CD8-positive, alpha-beta memory T cell (primary cell): ENCODE data around the gene DGKD. TPM values are rescaled to one million over a fixed set of nuclear protein-coding genes. Genes with fewer than 3 reads are reported as not detected.

Experiments
- CTCF ChIA-PET: fragments of 350-600 bp; sonication (Branson Sonifier 250); formaldehyde crosslinking; loops from one replicate; lab custom pipeline; 2021; ENCODE audit warnings: antibody characterized with exemption; lab: Charles Lee
- POLR2A ChIA-PET: fragments of 350-600 bp; sonication (Branson Sonifier 250); formaldehyde crosslinking; loops from one replicate; lab custom pipeline; 2021; ENCODE audit warnings: antibody characterized with exemption; lab: Charles Lee
- DNase-seq, 5 donors: peaks; one replicate each; pipeline versions ENCODE4 v3.0.0 to v3.0.0-alpha.2; 2020 to 2022; ENCODE audit warnings: mixed read lengths in 1 of 5
- H3K27ac ChIP-seq: one replicate; pipeline ENCODE4 v1.7.0; 2013; ENCODE audit warnings: low read depth, mild to moderate bottlenecking, low read length, moderate library complexity
- H3K27me3 ChIP-seq: 2 replicates; pipeline ENCODE4 v1.7.0; 2013; ENCODE audit warnings: low read length, mild to moderate bottlenecking; ENCODE audit not compliant: insufficient read depth, poor library complexity, severe bottlenecking
- H3K36me3 ChIP-seq: 2 replicates; pipeline ENCODE4 v1.7.0; 2013; ENCODE audit warnings: mild to moderate bottlenecking, low read length, moderate library complexity; ENCODE audit not compliant: insufficient read depth
- H3K4me1 ChIP-seq: 2 replicates; pipeline ENCODE4 v1.7.0; 2013; ENCODE audit warnings: mild to moderate bottlenecking, low read length, moderate library complexity; ENCODE audit not compliant: insufficient read depth
- H3K4me3 ChIP-seq: 2 replicates; pipeline ENCODE4 v1.7.0; 2013; ENCODE audit warnings: mild to moderate bottlenecking, low read length
- H3K9me3 ChIP-seq: 2 replicates; pipeline ENCODE4 v1.7.0; 2013; ENCODE audit warnings: mild to moderate bottlenecking, low read length
- H3K27ac Mint-ChIP-seq, 8 donors: one replicate each; pipeline ENCODE4 v1.8.0; 2020 to 2021; ENCODE audit warnings: mixed read lengths in 8 of 8, mild to moderate bottlenecking in 6 of 8, inconsistent platforms in 3 of 8, moderate library complexity in 3 of 8
- H3K27me3 Mint-ChIP-seq, 2 donors: one replicate each; pipeline ENCODE4 v1.8.0; 2020 to 2021; ENCODE audit warnings: mixed read lengths in 2 of 2, mild to moderate bottlenecking in 1 of 2, moderate library complexity in 1 of 2
- H3K36me3 Mint-ChIP-seq, 3 donors: one replicate each; pipeline ENCODE4 v1.8.0; 2020 to 2021; ENCODE audit warnings: mixed read lengths in 3 of 3, inconsistent platforms in 1 of 3, mild to moderate bottlenecking in 1 of 3
- H3K4me1 Mint-ChIP-seq, 3 donors: one replicate each; pipeline ENCODE4 v1.8.0; 2020 to 2021; ENCODE audit warnings: mixed read lengths in 3 of 3, inconsistent platforms in 1 of 3, mild to moderate bottlenecking in 1 of 3
- H3K4me3 Mint-ChIP-seq, 7 donors: one replicate each; pipeline ENCODE4 v1.8.0; 2020 to 2021; ENCODE audit warnings: mixed read lengths in 7 of 7, mild to moderate bottlenecking in 6 of 7, moderate library complexity in 4 of 7, inconsistent platforms in 2 of 7
- H3K9me3 Mint-ChIP-seq, 5 donors: one replicate each; pipeline ENCODE4 v1.8.0; 2020 to 2022; ENCODE audit warnings: mixed read lengths in 5 of 5, mild to moderate bottlenecking in 3 of 5, moderate library complexity in 2 of 5, inconsistent platforms in 1 of 5
- polyA plus RNA-seq: library from polyadenylated mRNA; unstranded; fragments of 300-500 nt; fragmentation: Illumina TruSeq; gene quantifications from one replicate; pipeline ENCODE4 v1.2.3, GENCODE V29; 2021
- total RNA-seq, 2 experiments: library from RNA; stranded (reverse); gene quantifications; one replicate each; pipeline ENCODE4 v1.2.3, GENCODE V29; 2021

The DGKD gene
- total and polyA plus RNA-seq, 3 experiments from 2014 or later, result 32.6 to 61.9 (median 54.2) TPM

GRCh38 chr2:233418052-233418760 lies 63.9 kb downstream of the DGKD start:
- H3K4me1 ChIP-seq, result peaks cover 97% of the 10 kb centered on the region
- POLR2A ChIA-PET, result interaction anchor here (0.7 to 1.9 kb wide), 5 partner anchors 8 to 1903 kb away, joined by 3 to 15 read pairs (median 5); no protein-coding TSS in a partner anchor
- no peaks in the 10 kb centered on the region for H3K9me3 ChIP-seq
- Mint-ChIP-seq H3K27ac (peak overlapping the region; percentile 67 to 98 (median 92)), H3K4me3 (peak overlapping the region; percentile 87 to 93 (median 88)), H3K4me1 (peaks cover 88 to 100% (median 96%) of the 10 kb centered on the region in 3 donors), H3K9me3 (no peaks in the 10 kb centered on the region), H3K27me3 (no peaks in the 10 kb centered on the region), H3K36me3 (peaks cover 5 to 22% (median 9%) of the 10 kb centered on the region in 3 donors)
- peak overlapping the region; percentile 73 for H3K4me3 ChIP-seq
- DNase-seq, result no peak
- CTCF ChIA-PET, result interaction anchor here (1.0 to 12.5 kb wide), 6 partner anchors 15 to 87 kb away, joined by 3 to 151 read pairs (median 3); no protein-coding TSS in a partner anchor
- no peaks in the 10 kb centered on the region for H3K27me3 ChIP-seq
- H3K36me3 ChIP-seq, result no peaks in the 10 kb centered on the region
- no peak overlapping the region for H3K27ac ChIP-seq

- Histone ChIP-seq H3K27me3 (no peaks in the 10 kb centered on the region), H3K4me3 (peak overlapping the region; percentile 73), H3K4me1 (peaks cover 97% of the 10 kb centered on the region), H3K9me3 (no peaks in the 10 kb centered on the region), H3K36me3 (no peaks in the 10 kb centered on the region), H3K27ac (no peak overlapping the region)
- DNase-seq, result peak; percentile 13 to 74 (median 44)
- H3K4me1 Mint-ChIP-seq, result peaks cover 87 to 100% (median 96%) of the 10 kb centered on the region in 3 donors
- H3K27ac Mint-ChIP-seq, result peak overlapping the region; percentile 67 to 98 (median 93)
- ChIA-PET CTCF (interaction anchor here (1.0 to 12.5 kb wide), 8 partner anchors 9 to 87 kb away, joined by 3 to 151 read pairs (median 4); no protein-coding TSS in a partner anchor), POLR2A (interaction anchor here (0.7 to 1.9 kb wide), 7 partner anchors 9 to 1904 kb away, joined by 3 to 15 read pairs (median 4); no protein-coding TSS in a partner anchor)
- H3K27me3 Mint-ChIP-seq, result no peaks in the 10 kb centered on the region
- no peaks in the 10 kb centered on the region for H3K9me3 Mint-ChIP-seq
- peak overlapping the region; percentile 87 to 93 (median 88) for H3K4me3 Mint-ChIP-seq
- peaks cover 3 to 20% (median 9%) of the 10 kb centered on the region in 3 donors for H3K36me3 Mint-ChIP-seq
Observed at GRCh38 chr2:233418761-233419546, 64.7 kb downstream of the DGKD start.

- peak in 4 of 5 donors; percentile 38 to 74 (median 56) for DNase-seq
- POLR2A ChIA-PET, result interaction anchor here (0.7 to 1.9 kb wide), 5 partner anchors 10 to 153 kb away, joined by 3 to 15 read pairs (median 4); no protein-coding TSS in a partner anchor
Observed at GRCh38 chr2:233419602-233420391, 65.5 kb downstream of the DGKD start.

GRCh38 chr2:233421091-233421816 lies 67.0 kb downstream of the DGKD start:
- H3K36me3 Mint-ChIP-seq, result peaks cover 0 to 19% (median 2%) of the 10 kb centered on the region in 3 donors
- CTCF ChIA-PET, result interaction anchor here (0.7 to 12.5 kb wide), 6 partner anchors 11 to 154 kb away, joined by 4 to 151 read pairs (median 6); no protein-coding TSS in a partner anchor
- DNase-seq, result no peak
- Histone ChIP-seq H3K9me3 (no peaks in the 10 kb centered on the region), H3K27me3 (no peaks in the 10 kb centered on the region), H3K27ac (no peak overlapping the region), H3K36me3 (no peaks in the 10 kb centered on the region), H3K4me3 (peak overlapping the region; percentile 22), H3K4me1 (peaks cover 82% of the 10 kb centered on the region)
- peaks cover 85 to 97% (median 92%) of the 10 kb centered on the region in 3 donors for H3K4me1 Mint-ChIP-seq
- H3K4me3 Mint-ChIP-seq, result peak overlapping the region; percentile 87 to 93 (median 88)
- POLR2A ChIA-PET, result interaction anchor here (1.0 to 1.5 kb wide), 5 partner anchors 11 to 154 kb away, joined by 3 to 8 read pairs (median 4); no protein-coding TSS in a partner anchor
- H3K27me3 Mint-ChIP-seq, result no peaks in the 10 kb centered on the region
- H3K9me3 Mint-ChIP-seq, result no peaks in the 10 kb centered on the region
- H3K27ac Mint-ChIP-seq, result peak overlapping the region; percentile 82 to 96 (median 94)

More at GRCh38 chr2:233419602-233420391, 65.5 kb downstream of the DGKD start:
- peaks cover 87 to 100% (median 96%) of the 10 kb centered on the region in 3 donors for H3K4me1 Mint-ChIP-seq
- H3K27ac Mint-ChIP-seq, result peak overlapping the region; percentile 67 to 98 (median 93)
- H3K9me3 Mint-ChIP-seq, result no peaks in the 10 kb centered on the region
- Histone ChIP-seq H3K36me3 (no peaks in the 10 kb centered on the region), H3K27me3 (no peaks in the 10 kb centered on the region), H3K4me1 (peaks cover 97% of the 10 kb centered on the region), H3K4me3 (peak overlapping the region; percentile 73), H3K27ac (no peak overlapping the region), H3K9me3 (no peaks in the 10 kb centered on the region)
- peak overlapping the region; percentile 87 to 93 (median 88) for H3K4me3 Mint-ChIP-seq
- peaks cover 3 to 22% (median 7%) of the 10 kb centered on the region in 3 donors for H3K36me3 Mint-ChIP-seq
- H3K27me3 Mint-ChIP-seq, result no peaks in the 10 kb centered on the region
- CTCF ChIA-PET, result interaction anchor here (0.6 to 12.5 kb wide), 9 partner anchors 10 to 117 kb away, joined by 3 to 151 read pairs (median 4); no protein-coding TSS in a partner anchor

GRCh38 chr2:233422050-233422639 lies 67.9 kb downstream of the DGKD start:
- Mint-ChIP-seq H3K36me3 (peaks cover 0 to 22% (median 6%) of the 10 kb centered on the region in 3 donors), H3K4me1 (peaks cover 90 to 97% (median 96%) of the 10 kb centered on the region in 3 donors)
- POLR2A ChIA-PET, result interaction anchor here (1.0 to 1.5 kb wide), 5 partner anchors 12 to 155 kb away, joined by 3 to 8 read pairs (median 4); no protein-coding TSS in a partner anchor

More at GRCh38 chr2:233422050-233422639, 67.9 kb downstream of the DGKD start:
- Mint-ChIP-seq H3K4me3 (peak overlapping the region; percentile 87 to 93 (median 88)), H3K27ac (peak overlapping the region; percentile 82 to 96 (median 94)), H3K9me3 (no peaks in the 10 kb centered on the region), H3K27me3 (no peaks in the 10 kb centered on the region)
- H3K4me1 ChIP-seq, result peaks cover 82% of the 10 kb centered on the region
- no peaks in the 10 kb centered on the region for H3K36me3 ChIP-seq
- H3K27me3 ChIP-seq, result no peaks in the 10 kb centered on the region
- no peak overlapping the region for H3K27ac ChIP-seq
- peak overlapping the region; percentile 26 for H3K4me3 ChIP-seq
- no peaks in the 10 kb centered on the region for H3K9me3 ChIP-seq
- peak; percentile 48 to 81 (median 66) for DNase-seq
- CTCF ChIA-PET, result interaction anchor here (0.8 to 12.5 kb wide), 5 partner anchors 14 to 69 kb away, joined by 3 to 151 read pairs (median 8); no protein-coding TSS in a partner anchor
